ENCODE results near the gene PCGF3.

The PCGF3 gene

DNA sequence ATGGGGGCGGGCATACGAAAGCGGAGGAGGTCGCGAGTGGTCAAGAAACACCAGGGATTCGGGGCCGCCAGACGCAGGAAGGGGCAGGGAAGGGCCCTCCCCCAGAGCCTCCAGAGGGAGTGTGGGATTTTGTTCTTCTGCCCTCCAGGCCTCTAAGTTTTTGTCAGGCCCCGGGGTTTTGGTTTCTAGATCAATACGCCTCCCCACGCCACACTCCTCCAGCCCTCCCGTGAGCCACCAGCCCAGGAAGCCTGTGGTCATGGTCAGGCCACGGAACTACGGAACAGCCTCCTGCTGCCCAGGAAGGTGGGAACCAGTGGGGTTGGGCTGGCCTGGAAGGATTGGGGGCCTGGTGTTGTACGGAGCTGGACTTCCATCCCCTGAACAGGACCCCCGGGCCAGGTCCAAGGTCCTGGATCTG lies 81.9 kb downstream of the PCGF3 start:
- no peaks in the 10 kb centered on the region for H3K27me3 ChIP-seq (ENCODE audit: low read length)
- no peak overlapping the region for H3K9ac ChIP-seq (ENCODE audit: low read length)
- H3F3A ChIP-seq (ENCODE audit: insufficient read depth) = 0 out of 2 replicates have a peak, but pooled peaks cover 3% of the 10 kb centered on the region
- no peak overlapping the region for H2AFZ ChIP-seq (ENCODE audit: low read depth, low read length, severe bottlenecking)
- no peaks in the 10 kb centered on the region for H3K9me2 ChIP-seq (replicated peaks; ENCODE audit: insufficient read depth, low read length)
- H3K9me3 ChIP-seq (ENCODE audit: insufficient read depth, low read length) = no peaks in the 10 kb centered on the region
- H3K4me2 ChIP-seq (ENCODE audit: low read depth, low read length, poor library complexity, severe bottlenecking) = no peak overlapping the region
- TF ChIP-seq, protein P1, sequence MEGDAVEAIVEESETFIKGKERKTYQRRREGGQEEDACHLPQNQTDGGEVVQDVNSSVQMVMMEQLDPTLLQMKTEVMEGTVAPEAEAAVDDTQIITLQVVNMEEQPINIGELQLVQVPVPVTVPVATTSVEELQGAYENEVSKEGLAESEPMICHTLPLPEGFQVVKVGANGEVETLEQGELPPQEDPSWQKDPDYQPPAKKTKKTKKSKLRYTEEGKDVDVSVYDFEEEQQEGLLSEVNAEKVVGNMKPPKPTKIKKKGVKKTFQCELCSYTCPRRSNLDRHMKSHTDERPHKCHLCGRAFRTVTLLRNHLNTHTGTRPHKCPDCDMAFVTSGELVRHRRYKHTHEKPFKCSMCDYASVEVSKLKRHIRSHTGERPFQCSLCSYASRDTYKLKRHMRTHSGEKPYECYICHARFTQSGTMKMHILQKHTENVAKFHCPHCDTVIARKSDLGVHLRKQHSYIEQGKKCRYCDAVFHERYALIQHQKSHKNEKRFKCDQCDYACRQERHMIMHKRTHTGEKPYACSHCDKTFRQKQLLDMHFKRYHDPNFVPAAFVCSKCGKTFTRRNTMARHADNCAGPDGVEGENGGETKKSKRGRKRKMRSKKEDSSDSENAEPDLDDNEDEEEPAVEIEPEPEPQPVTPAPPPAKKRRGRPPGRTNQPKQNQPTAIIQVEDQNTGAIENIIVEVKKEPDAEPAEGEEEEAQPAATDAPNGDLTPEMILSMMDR (IDR thresholded peaks at IDR 0.05; ENCODE audit: insufficient read depth, low read length, poor library complexity, severe bottlenecking) = no peak
- TF ChIP-seq EZH2phosphoT487 (conservative IDR thresholded peaks at IDR 0.05; ENCODE audit: low read length) = no peak
- no peaks in the 10 kb centered on the region for H3K79me2 ChIP-seq (ENCODE audit: insufficient read depth, low read length)
- no peak overlapping the region for H3K27ac ChIP-seq (ENCODE audit: low read depth, low read length)
- H3K4me3 ChIP-seq (ENCODE audit: insufficient read depth, low read length, poor library complexity, severe bottlenecking) = no peak overlapping the region
- no peaks in the 10 kb centered on the region for H3K36me3 ChIP-seq (ENCODE audit: low read length)
- no peaks in the 10 kb centered on the region for H4K20me1 ChIP-seq (ENCODE audit: low read depth, low read length)

DNA sequence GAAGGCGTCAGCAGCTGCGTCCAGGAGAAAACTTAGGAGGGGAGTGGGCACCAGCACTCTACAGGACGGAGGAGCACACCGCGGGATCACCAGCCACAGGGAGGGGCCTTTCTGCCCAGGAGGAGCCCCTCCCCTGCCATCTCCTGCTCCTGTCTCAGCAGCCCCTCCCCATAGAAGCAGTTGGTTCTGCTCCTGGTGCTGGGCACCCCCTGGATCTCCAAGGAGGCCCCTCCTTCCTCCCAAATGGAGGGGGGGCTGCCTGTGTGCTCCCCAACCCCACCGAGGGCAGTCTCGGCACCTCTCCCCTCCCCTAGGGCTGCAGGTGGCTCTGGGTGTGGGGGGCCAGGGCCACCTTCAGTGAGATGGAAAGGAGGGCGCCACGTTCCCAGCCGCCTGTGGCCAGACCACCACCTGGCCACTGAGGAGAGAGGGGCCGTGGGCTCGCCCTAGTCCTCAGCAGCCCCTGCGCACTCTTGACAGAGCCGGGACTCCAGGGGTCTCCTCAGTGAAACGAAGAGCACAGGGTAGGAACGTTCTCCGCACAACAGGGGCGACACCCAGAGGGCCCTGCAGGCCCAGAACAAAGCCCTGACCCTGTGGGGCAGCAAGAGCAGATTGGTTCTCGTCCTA lies 82.5 kb downstream of the PCGF3 start:
- no peaks in the 10 kb centered on the region for H3K9me2 ChIP-seq (replicated peaks; ENCODE audit: insufficient read depth, low read length)
- no peaks in the 10 kb centered on the region for H3K27me3 ChIP-seq (ENCODE audit: low read length)
- H2AFZ ChIP-seq (ENCODE audit: low read depth, low read length, severe bottlenecking) = no peak overlapping the region
- H3K36me3 ChIP-seq (ENCODE audit: low read length) = no peaks in the 10 kb centered on the region
- peaks cover 4% of the 10 kb centered on the region for H3F3A ChIP-seq (ENCODE audit: insufficient read depth)
- no peak overlapping the region for H3K4me3 ChIP-seq (ENCODE audit: insufficient read depth, low read length, poor library complexity, severe bottlenecking)
- no peaks in the 10 kb centered on the region for H4K20me1 ChIP-seq (ENCODE audit: low read depth, low read length)
- no peaks in the 10 kb centered on the region for H3K9me3 ChIP-seq (ENCODE audit: insufficient read depth, low read length)
- no peak overlapping the region for H3K27ac ChIP-seq (ENCODE audit: low read depth, low read length)
- no peaks in the 10 kb centered on the region for H3K79me2 ChIP-seq (ENCODE audit: insufficient read depth, low read length)
- no peak overlapping the region for H3K9ac ChIP-seq (ENCODE audit: low read length)
- H3K4me2 ChIP-seq (ENCODE audit: low read depth, low read length, poor library complexity, severe bottlenecking) = no peak overlapping the region
- TF ChIP-seq, protein P1 (IDR thresholded peaks at IDR 0.05; ENCODE audit: insufficient read depth, low read length, poor library complexity, severe bottlenecking) = no peak
- TF ChIP-seq EZH2phosphoT487 (conservative IDR thresholded peaks at IDR 0.05; ENCODE audit: low read length) = no peak

DNA sequence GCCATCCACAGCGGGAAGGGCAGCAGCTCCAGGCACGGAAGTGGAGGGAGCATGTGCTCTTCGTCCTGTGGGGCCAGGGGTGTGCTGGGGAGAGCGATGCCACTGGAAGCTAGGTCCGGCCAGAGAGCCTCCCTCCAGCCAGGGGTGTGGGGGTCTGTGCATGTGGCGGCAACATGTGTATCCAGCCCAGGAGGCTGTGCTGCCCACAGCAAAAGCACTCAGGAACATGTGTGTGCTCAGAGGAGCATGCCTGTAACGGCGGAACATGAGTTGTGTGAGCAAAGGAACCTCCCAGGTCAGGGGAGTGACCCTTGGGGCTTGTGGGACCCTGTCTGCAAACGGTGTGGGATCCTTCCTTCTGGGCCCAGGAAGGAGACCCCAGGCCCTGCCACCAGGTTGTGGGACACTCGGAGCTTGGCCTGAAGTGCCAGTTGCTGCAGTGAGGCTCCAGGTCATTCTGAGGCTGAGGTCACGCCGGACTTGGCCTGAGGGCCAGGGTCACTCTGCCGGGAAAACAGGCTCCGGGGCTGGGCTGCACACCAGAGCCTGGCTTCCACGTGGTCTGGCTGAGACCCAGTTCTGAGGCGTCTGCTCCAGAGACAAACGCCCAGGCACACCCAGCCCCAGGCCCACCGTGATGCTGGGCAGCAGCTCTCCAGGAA lies 83.1 kb downstream of the PCGF3 start:
- Histone ChIP-seq H3K4me2 (ENCODE audit: low read depth, low read length, poor library complexity, severe bottlenecking) (no peak overlapping the region), H3K9me3 (ENCODE audit: insufficient read depth, low read length) (no peaks in the 10 kb centered on the region), H3K79me2 (ENCODE audit: insufficient read depth, low read length) (no peaks in the 10 kb centered on the region), H3K27me3 (ENCODE audit: low read length) (no peaks in the 10 kb centered on the region), H3K4me3 (ENCODE audit: insufficient read depth, low read length, poor library complexity, severe bottlenecking) (no peak overlapping the region), H2AFZ (ENCODE audit: low read depth, low read length, severe bottlenecking) (no peak overlapping the region), H3K36me3 (ENCODE audit: low read length) (no peaks in the 10 kb centered on the region), H3K27ac (ENCODE audit: low read depth, low read length) (no peak overlapping the region), H3K9ac (ENCODE audit: low read length) (no peak overlapping the region), H3F3A (ENCODE audit: insufficient read depth) (peaks cover 11% of the 10 kb centered on the region), H3K9me2 (replicated peaks; ENCODE audit: insufficient read depth, low read length) (no peaks in the 10 kb centered on the region), H4K20me1 (ENCODE audit: low read depth, low read length) (no peaks in the 10 kb centered on the region)
- no peak for TF ChIP-seq EZH2phosphoT487 (conservative IDR thresholded peaks at IDR 0.05; ENCODE audit: low read length)
- TF ChIP-seq, protein P1 (IDR thresholded peaks at IDR 0.05; ENCODE audit: insufficient read depth, low read length, poor library complexity, severe bottlenecking) = no peak
